ENCODE data around the gene C10orf143.
"Not testable (repeated sequence)": the region's sequence is repeated elsewhere in the genome, so short reads cannot be mapped to it uniquely, and the experiment has no call there.

C10orf143 gene

GRCh38 chr10:130116942-130117341 is 6.3 kb upstream of the C10orf143 start:
- H3K4me3 ChIP-seq, H3K27ac ChIP-seq: not testable (repeated sequence)

GRCh38 chr10:130112821-130113220 is 2.2 kb upstream of the C10orf143 start:
- Histone ChIP-seq H3K4me3 (no peak overlapping the region), H3K27ac (no peak overlapping the region)

GRCh38 chr10:130111852-130112180 is 1.2 kb upstream of the C10orf143 start:
- Histone ChIP-seq H3K4me3 (peak overlapping the region; percentile 57 to 77 (median 70)), H3K27ac (peak overlapping the region in 19 of 21 experiments; percentile 75 to 97 (median 93))

DNA sequence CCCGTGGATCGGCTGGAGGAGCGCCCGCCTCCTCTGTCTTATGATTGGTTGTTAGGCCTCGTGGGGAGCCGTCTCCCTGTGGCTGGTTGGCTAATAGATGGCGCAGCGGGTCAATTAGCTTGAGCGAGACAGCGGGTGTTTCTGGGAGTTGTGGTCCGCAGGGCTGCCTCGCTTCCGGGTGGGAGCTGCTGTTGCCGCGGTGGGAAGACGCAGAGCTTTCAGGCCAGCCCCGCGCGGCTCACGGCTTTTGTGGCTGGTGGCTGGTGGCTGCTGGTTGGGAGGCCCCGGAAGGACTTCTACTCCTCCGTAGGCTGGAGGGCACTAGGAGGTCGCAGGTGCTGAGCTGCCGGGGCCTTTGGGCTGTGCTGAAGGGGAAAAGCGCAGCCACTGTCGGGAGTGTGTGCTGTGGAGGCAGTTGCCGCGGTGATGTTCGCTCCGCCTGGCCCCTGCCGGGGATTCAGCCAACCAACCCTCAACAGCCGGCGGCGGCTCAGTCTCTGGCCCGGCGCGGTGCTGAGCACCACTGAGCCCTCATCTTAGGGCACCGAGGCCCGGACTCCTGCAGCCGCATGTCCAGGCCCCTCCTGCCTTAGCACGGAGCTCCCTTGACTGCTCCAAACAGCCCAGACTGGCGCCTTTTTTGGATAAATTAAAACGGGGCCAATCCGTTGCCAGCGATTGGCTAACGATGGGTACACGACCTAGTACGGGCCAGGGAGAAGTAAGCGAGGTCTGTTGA is 652 bp upstream of the C10orf143 start:
- peak overlapping the region; percentile 57 to 77 (median 70) for H3K4me3 ChIP-seq
- peak overlapping the region; percentile 67 to 97 (median 92) for H3K27ac ChIP-seq

DNA sequence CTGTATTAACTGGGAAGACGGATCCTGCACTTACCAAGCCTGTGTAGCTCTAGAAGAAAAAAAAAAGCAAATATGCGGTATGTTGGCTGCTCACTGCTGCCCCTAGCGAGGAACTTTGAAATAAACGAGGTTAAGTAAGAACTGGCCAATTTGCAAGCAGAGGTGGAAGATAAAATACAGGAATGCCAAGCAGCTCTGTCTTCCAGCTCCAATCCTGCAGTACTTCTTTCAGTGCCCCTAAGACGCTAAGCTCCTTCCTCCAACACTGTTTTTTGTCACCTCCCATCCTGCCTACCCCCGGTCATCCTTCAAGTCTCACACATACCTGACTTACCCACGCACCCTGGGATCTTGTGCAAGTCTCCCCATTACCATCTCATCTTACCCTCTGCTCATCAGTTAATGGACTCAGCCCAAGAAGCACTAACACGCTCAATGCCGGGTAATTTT is 809 bp downstream of the C10orf143 start:
- Histone ChIP-seq H3K4me3 (peak overlapping the region; percentile 57 to 77 (median 70)), H3K27ac (peak overlapping the region in 20 of 21 experiments; percentile 75 to 97 (median 92))

- Histone ChIP-seq H3K27ac (peak overlapping the region in 3 of 21 experiments; percentile 93 to 96 (median 96)), H3K4me3 (peak overlapping the region in 4 of 7 experiments; percentile 70 to 75 (median 72))
Measured at GRCh38 chr10:130108934-130109604, 1.6 kb downstream of the C10orf143 start.

GRCh38 chr10:130108146-130108545 is 2.5 kb downstream of the C10orf143 start:
- H3K27ac ChIP-seq: peak overlapping the region in 1 of 21 experiments; percentile 93
- not testable (repeated sequence) for H3K4me3 ChIP-seq

GRCh38 chr10:130105724-130106123 is 4.9 kb downstream of the C10orf143 start:
- H3K27ac ChIP-seq: no peak overlapping the region

DNA sequence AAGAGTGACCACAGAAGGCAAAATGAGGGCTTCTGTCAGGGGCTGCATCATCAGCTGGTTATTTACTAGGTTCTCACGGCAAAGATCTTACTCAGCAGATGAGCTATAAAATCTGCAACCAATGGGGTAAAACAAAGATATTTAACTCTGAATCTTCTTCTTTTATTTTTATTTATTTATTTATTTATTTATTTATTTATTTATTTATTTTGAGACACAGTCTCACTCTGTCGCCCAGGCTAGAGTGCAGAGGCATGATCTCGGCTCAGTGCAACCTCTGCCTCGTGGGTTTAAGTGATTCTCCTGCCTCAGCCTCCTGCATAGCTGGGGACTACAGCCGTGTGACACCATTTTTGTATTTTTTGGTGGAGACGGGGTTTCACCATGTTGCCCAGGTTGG is 11.3 kb downstream of the C10orf143 start:
- no peak overlapping the region for H3K27ac ChIP-seq
- no peak overlapping the region for H3K4me3 ChIP-seq

More at GRCh38 chr10:130105724-130106123, 4.9 kb downstream of the C10orf143 start:
- no peak overlapping the region for H3K4me3 ChIP-seq

DNA sequence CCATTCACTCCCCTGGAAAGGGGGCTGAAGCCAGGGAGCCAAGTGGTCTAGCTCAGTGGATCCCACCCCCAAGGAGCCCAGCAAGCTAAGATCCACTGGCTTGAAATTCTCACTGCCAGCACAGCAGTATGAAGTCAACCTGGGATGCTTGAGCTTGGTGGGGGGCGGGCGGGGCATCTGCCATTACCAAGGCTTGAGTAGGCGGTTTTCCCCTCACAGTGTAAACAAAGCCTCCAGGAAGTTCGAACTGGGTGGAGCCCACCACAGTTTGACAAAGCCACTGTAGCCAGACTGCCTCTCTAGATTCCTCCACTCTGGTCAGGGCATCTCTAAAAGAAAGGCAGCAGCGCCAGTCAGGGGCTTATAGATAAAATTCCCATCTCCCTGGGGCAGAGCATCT is 20.1 kb downstream of the C10orf143 start:
- H3K4me3 ChIP-seq: not testable (repeated sequence)

GRCh38 chr10:130080461-130080814 is 30.2 kb downstream of the C10orf143 start:
- Histone ChIP-seq H3K4me3 (no peak overlapping the region), H3K27ac (no peak overlapping the region)

More for the DNA sequence above, 20.1 kb downstream of the C10orf143 start:
- H3K27ac ChIP-seq: not testable (repeated sequence)

GRCh38 chr10:130079614-130080460 is 30.8 kb downstream of the C10orf143 start:
- H3K4me3 ChIP-seq: no peak overlapping the region
- H3K27ac ChIP-seq: no peak overlapping the region

DNA sequence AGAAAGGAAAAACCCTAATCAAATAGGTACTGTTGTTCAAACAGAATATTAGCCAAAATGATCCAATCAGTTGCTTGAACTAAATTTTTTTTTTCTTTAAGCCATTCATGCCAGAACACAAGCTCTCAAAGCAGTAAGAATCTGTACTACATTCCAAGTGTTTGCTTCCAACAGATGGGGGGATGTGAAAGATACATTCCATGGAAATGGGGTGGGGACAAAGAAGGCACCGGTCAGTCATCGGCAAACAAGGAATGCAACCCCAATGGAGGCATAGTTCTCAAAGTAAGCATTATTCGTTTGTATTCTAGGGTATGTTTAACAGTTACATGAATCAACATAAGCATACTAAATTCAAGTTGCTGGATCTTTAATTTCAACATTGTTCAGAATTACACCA is 32.5 kb downstream of the C10orf143 start:
- Histone ChIP-seq H3K27ac (no peak overlapping the region), H3K4me3 (no peak overlapping the region)

DNA sequence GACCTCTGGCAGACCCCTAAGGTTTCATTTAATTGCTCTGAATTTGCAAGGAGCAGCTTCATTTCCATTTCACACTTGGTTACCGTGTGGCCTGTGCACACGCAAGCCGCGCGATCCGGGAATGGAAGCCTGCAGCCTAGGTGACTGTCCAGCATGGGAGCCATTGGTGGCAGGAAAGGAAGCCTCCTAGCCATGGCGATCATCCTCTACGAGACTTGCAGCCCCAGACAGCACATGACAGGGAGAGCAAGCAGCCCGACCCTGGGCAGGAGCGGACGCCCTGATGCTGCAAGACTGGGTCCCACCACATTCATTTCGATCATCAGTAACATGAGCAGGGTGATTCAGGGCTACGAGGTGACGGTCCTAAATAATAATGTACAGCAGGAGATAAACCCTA is 33.9 kb downstream of the C10orf143 start:
- Histone ChIP-seq H3K27ac (no peak overlapping the region), H3K4me3 (no peak overlapping the region)

DNA sequence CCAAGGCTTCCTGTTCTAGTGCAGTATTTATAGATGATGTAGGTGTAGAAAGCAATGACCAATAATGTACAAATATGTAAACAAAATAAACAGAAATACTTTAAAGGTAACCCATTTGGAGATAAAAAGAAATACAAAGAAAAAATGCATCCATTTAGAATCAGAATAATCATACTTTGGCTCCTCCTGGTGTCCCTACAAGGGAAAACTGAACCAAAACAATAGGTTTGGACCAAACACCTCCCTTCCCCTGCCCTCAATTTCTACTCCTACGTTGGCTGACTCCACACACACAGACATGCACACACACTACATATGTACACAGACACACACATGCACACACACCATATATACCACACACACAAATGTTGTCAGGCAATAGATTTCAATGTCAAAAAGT is 36.0 kb downstream of the C10orf143 start:
- Histone ChIP-seq H3K4me3 (no peak overlapping the region), H3K27ac (no peak overlapping the region)

DNA sequence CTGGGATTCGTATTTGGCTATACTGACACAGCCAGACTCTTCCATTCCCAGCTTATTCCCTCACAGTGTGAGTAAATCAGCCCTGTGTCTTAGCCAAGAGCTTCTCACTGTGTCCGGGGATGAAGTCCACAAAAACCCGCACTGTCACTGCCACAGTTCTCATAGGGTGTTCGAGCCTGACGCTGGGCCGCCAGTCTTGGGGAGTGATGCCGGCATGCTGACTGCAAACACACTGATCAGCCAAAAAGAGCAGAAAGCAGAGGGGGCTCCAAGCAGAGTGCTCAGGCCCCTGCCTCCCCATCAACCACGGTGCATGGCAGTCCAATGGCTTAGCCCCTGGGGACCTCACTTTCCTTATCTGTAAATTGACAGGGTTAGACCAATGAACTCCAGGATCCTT is 36.7 kb downstream of the C10orf143 start:
- H3K27ac ChIP-seq: no peak overlapping the region

DNA sequence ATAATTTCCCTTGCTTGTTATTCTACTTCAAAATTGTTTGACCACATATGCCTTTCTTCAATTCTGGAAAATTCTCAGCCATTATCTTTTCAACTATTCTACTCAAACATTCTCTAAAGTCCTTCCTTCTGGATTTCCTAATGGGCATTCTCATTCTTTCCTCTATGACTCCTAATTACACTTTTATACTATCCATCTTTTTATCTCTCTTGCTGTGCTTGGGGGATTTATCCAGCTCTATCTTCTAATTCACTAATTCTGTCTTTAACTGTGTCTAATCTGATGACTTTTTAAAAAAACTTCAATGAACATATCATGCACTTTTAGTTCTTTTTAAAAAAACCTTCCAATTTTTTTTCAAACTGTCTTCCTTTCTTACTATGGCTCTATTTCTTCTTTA is 38.4 kb downstream of the C10orf143 start:
- no peak overlapping the region for H3K27ac ChIP-seq

More for the DNA sequence above, 36.7 kb downstream of the C10orf143 start:
- H3K4me3 ChIP-seq: no peak overlapping the region

DNA sequence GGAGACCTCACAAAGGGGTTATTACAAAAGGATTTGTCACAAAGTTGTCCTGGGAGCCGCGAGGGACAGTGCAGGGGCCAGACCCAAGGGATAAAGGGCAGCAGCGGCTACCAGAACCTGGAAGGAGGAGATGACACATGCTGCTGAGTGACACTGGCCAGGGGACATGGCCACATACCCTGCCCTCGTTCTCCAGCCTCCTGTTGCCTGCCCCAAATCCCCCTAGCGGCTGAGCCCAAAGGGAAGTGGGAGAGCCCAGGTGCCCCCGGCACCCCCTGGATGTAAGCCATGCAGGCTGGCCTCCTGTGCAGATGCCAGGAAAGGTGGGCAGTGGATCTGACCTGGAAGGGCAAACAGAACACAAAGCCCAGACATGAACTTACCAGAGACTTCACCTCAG is 42.7 kb downstream of the C10orf143 start:
- Histone ChIP-seq H3K4me3 (no peak overlapping the region), H3K27ac (no peak overlapping the region)

More for the DNA sequence above, 38.4 kb downstream of the C10orf143 start:
- no peak overlapping the region for H3K4me3 ChIP-seq

GRCh38 chr10:130066743-130067142 is 43.9 kb downstream of the C10orf143 start:
- H3K4me3 ChIP-seq: no peak overlapping the region
- no peak overlapping the region for H3K27ac ChIP-seq

DNA sequence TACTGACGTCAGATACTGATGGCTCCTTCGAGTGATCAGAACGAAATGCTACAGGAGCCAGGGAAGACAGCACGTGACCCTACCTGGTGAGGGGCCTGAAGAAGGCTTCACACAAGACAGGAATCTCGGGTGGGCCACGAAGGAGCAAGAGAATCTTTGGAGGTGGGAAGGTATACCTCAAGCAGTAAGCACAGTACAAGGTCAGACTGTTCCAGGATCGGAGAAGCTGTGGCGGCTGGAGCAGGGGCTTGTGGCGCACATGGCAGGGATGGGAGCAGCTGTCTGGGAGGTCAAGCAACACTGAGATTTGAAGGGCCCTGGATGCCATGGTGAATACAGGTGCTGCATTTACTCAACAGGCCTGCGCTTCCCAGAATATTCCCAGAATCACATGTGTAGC is 45.4 kb downstream of the C10orf143 start:
- no peak overlapping the region for H3K4me3 ChIP-seq
- no peak overlapping the region for H3K27ac ChIP-seq

Measured in skin epidermis (tissue), 12 donors.